ENCODE data around the gene FOXQ1. TPM values are rescaled to one million over a fixed set of nuclear protein-coding genes. Genes with fewer than 3 reads are reported as not detected.

The FOXQ1 gene
- total and polyA plus RNA-seq, 2 of the 13 experiments (the other 11 are each of a cell fraction or from before 2014, with no cell fraction given): 35.2 to 39.8 TPM

DNA sequence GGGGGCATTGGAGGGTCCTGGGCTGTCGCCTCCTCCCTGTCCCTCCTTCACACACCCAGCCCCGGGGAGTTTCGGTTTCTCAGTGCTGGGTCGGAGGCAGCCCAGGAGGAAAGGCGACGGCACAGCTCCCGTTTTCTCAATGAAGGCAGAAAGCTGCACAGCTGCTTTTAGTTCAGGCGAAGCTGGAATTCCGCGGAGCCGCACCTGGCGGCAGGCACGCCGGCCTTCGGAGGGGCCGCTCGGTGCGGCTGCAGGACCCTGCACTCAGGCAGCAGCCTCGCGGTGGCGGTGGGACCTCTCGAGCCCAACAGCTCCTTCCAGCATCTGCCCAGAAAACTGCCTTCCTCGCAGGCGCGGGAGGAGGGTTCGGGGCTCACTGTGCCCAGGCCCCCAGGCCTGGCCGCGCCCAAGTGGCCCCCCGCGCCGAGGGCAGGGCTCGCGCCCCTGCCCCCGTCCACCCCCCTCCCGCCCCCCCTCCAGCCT lies 4.6 kb downstream of the FOXQ1 start (continued):
- TF ChIP-seq FOXM1 (CRISPR knock-in tag; IDR thresholded peaks at IDR 0.05): no peak
- TF ChIP-seq, protein P1, sequence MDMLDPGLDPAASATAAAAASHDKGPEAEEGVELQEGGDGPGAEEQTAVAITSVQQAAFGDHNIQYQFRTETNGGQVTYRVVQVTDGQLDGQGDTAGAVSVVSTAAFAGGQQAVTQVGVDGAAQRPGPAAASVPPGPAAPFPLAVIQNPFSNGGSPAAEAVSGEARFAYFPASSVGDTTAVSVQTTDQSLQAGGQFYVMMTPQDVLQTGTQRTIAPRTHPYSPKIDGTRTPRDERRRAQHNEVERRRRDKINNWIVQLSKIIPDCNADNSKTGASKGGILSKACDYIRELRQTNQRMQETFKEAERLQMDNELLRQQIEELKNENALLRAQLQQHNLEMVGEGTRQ (IDR thresholded peaks at IDR 0.05; ENCODE audit: low read depth, low read length): no peak
- TF ChIP-seq, protein P1 (CRISPR knock-in tag; IDR thresholded peaks at IDR 0.05; ENCODE audit: borderline replicate concordance): no peak
- TF ChIP-seq, protein P2, sequence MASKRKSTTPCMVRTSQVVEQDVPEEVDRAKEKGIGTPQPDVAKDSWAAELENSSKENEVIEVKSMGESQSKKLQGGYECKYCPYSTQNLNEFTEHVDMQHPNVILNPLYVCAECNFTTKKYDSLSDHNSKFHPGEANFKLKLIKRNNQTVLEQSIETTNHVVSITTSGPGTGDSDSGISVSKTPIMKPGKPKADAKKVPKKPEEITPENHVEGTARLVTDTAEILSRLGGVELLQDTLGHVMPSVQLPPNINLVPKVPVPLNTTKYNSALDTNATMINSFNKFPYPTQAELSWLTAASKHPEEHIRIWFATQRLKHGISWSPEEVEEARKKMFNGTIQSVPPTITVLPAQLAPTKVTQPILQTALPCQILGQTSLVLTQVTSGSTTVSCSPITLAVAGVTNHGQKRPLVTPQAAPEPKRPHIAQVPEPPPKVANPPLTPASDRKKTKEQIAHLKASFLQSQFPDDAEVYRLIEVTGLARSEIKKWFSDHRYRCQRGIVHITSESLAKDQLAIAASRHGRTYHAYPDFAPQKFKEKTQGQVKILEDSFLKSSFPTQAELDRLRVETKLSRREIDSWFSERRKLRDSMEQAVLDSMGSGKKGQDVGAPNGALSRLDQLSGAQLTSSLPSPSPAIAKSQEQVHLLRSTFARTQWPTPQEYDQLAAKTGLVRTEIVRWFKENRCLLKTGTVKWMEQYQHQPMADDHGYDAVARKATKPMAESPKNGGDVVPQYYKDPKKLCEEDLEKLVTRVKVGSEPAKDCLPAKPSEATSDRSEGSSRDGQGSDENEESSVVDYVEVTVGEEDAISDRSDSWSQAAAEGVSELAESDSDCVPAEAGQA (IDR thresholded peaks at IDR 0.05; ENCODE audit: low read depth): no peak
- TF ChIP-seq, protein P2 (CRISPR knock-in tag; IDR thresholded peaks at IDR 0.05; ENCODE audit: borderline replicate concordance): no peak
- no peak for TF ChIP-seq ZNF619 (CRISPR knock-in tag; IDR thresholded peaks at IDR 0.05)
- TF ChIP-seq, protein P3, sequence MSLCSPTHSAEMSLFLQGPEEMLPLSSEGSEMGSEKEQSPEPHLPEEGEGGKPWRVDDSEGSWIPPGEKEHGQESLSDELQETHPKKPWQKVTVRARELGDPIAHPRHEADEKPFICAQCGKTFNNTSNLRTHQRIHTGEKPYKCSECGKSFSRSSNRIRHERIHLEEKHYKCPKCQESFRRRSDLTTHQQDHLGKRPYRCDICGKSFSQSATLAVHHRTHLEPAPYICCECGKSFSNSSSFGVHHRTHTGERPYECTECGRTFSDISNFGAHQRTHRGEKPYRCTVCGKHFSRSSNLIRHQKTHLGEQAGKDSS (CRISPR knock-in tag; IDR thresholded peaks at IDR 0.05; ENCODE audit: borderline replicate concordance, low read depth): no peak
- TF ChIP-seq HMG20A (CRISPR knock-in tag; IDR thresholded peaks at IDR 0.05; ENCODE audit: borderline replicate concordance): no peak
- no peak for TF ChIP-seq EZH2 (conservative IDR thresholded peaks at IDR 0.05; ENCODE audit: low read depth, low read length)
- no peak for TF ChIP-seq ZNF776 (CRISPR knock-in tag; IDR thresholded peaks at IDR 0.05)
- TF ChIP-seq, protein P4, sequence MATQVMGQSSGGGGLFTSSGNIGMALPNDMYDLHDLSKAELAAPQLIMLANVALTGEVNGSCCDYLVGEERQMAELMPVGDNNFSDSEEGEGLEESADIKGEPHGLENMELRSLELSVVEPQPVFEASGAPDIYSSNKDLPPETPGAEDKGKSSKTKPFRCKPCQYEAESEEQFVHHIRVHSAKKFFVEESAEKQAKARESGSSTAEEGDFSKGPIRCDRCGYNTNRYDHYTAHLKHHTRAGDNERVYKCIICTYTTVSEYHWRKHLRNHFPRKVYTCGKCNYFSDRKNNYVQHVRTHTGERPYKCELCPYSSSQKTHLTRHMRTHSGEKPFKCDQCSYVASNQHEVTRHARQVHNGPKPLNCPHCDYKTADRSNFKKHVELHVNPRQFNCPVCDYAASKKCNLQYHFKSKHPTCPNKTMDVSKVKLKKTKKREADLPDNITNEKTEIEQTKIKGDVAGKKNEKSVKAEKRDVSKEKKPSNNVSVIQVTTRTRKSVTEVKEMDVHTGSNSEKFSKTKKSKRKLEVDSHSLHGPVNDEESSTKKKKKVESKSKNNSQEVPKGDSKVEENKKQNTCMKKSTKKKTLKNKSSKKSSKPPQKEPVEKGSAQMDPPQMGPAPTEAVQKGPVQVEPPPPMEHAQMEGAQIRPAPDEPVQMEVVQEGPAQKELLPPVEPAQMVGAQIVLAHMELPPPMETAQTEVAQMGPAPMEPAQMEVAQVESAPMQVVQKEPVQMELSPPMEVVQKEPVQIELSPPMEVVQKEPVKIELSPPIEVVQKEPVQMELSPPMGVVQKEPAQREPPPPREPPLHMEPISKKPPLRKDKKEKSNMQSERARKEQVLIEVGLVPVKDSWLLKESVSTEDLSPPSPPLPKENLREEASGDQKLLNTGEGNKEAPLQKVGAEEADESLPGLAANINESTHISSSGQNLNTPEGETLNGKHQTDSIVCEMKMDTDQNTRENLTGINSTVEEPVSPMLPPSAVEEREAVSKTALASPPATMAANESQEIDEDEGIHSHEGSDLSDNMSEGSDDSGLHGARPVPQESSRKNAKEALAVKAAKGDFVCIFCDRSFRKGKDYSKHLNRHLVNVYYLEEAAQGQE (IDR thresholded peaks at IDR 0.05; ENCODE audit: borderline replicate concordance in 1 of 2, low read depth in 1 of 2, low read length in 2 of 2): no peak
- no peak for TF ChIP-seq SMYD3 (CRISPR knock-in tag; IDR thresholded peaks at IDR 0.05)
- peak; percentile 16; the same call in 1 of the 2 replicates for TF ChIP-seq ZNF891 (CRISPR knock-in tag; IDR thresholded peaks at IDR 0.05)
- no peak for TF ChIP-seq U2AF2 (IDR thresholded peaks at IDR 0.05; ENCODE audit: low read depth, low read length)
- no peak for TF ChIP-seq ZNF484 (CRISPR knock-in tag; IDR thresholded peaks at IDR 0.05; ENCODE audit: borderline replicate concordance, low read depth)
- no peak for TF ChIP-seq RFX3 (CRISPR knock-in tag; IDR thresholded peaks at IDR 0.05)
- TF ChIP-seq ZNF205 (CRISPR knock-in tag; IDR thresholded peaks at IDR 0.05): no peak
- no peak for TF ChIP-seq REXO4 (CRISPR knock-in tag; IDR thresholded peaks at IDR 0.05; ENCODE audit: borderline replicate concordance)
